IPS DF 19.7 (cell line): ENCODE results near the gene ARGFX.
A peak's percentile ranks its signal among the peaks of the same experiment; 100 is the strongest.
"Not testable (repeated sequence)": the region's sequence is repeated elsewhere in the genome, so short reads cannot be mapped to it uniquely, and the experiment has no call there.

Experiments used
- DNase-seq: peaks from one replicate; pipeline ENCODE4 v3.0.0-alpha.2; 2013; ENCODE audit warnings: low read depth, low spot score

Gene ARGFX

DNA sequence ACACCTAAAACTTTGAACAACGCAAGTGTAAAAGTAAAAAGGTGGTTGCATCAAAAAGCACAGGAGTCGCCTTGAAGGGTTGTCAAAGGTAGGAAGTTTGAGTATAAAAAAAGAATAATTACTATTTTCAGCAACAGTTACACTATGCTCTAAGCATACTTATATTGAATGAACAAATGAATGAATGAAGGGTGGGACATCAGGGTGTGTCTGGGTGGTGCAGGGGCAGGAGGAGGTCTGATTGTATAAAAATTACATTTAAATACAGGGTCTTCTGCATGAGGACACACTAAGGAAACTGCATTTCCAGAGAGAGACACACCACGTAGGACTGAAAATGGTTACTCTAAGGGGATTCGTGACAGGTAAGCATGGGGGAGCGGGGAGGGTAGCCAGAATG lies at the start of gene ARGFX:
ARGFX (plus strand) TSS at position 301 of the 400 bp plus-strand sequence. CDS start 2,765 bp downstream, outside the sequence.
- DNase-seq, result no peak

DNA sequence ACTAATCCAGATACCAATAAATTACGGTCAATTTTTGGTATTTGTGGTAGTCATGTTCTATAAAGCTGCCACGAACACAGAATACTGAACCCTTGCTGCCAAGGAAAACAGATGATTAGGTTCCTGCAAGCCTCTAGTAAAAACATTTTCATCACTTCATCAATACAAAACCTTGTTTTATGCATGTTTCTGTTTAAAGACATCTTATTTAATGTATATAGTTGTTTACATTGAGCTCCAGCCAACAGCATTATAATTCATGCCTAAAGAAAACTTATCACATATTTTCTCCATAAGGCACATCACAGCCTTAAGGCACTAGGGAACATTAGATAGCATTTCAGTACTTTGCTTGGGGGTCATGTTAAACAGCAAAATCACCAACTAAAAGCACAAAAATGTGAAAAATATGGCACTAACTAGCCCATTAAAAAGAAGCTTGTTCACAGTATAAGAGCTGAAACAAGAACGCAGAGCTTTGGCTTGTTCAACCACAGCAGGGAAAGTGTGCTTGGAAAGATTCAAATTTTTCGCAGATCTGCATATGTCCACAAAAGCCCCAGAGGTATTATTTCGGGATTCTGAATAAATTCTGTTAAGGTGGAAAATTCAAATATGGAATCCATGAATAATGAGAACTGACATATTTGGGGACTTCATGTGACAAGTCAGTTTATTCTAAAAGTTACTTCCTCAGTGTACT lies 49.6 kb upstream of the ARGFX start:
- DNase-seq, result no peak

- DNase-seq, result no peak
These were observed 47.2 kb upstream of the ARGFX start for GRCh38 chr3:121520510-121520909.

- DNase-seq, result no peak
These were observed 38.4 kb upstream of the ARGFX start for GRCh38 chr3:121529308-121529707.

DNA sequence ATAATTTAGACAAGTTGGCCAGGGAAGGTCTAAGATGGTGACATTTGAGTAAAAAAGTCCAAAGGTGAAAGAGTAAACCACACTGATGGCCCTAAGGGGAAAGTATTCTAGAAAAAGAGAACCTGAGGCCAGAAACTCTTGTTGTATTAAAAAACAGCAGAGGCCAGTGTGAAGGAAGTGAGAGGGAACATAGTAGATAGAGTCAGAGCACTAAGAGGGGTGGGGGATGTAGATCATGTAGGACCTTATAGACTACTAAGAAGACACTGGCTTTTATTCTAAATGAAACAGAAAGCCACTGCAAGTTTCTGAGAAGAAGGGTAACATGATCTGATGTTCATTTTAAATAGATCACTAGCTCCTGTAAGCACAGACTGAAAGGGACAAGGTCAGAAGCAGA lies 36.5 kb upstream of the ARGFX start:
- DNase-seq, result no peak

DNA sequence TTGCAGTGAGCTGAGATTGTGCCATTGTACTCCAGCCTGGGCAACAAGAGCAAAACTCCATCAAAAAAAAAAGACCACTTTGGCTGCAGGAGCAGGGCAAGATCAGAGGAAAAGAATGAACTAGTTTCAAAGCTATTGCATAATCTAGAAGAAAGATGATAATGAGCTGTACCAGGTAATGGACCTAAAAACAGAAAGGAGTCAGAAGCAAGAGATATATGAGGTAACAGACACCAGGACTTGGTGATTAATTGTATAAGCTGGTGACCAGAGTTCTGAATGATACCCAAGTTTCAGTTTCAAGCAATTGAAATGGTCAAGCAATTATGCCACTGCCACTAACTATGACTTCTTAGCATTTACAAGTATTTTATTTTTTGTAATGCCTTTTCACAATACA lies 24.8 kb upstream of the ARGFX start:
- DNase-seq, result no peak

DNA sequence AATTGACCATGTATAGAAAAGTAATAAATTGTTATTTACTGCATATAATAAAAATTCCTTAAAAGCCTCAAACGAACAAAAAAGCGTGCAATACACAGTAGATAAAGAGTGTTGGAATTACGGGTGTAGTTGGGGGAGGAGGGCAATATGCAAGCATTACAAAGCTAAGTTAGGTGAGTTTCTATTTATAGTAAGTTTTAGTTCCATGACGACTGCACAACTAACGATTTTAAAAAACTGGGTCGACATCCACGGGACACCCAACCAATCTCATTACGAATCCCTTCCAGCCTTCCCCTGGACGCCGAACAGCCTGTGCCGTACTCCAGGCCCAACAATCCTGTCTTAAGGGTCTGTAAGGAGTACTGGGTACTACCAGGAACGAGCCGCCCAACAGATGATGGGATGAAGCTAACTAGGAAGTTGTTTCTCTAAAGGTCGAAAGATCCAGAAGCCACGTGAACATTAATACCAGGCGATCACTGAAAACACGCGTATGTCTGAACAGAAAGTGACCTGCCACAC lies 22.6 kb upstream of the ARGFX start:
- DNase-seq, result no peak

- peak; percentile 81 for DNase-seq
These were observed 21.9 kb upstream of the ARGFX start, which contains the start of gene POLQ for GRCh38 chr3:121545574-121546455. Gene POLQ (minus strand): TSS chr3:121545988. CDS start chr3:121545877, 111 bp downstream.

- DNase-seq, result no peak
These were observed 15.4 kb upstream of the ARGFX start for GRCh38 chr3:121552379-121552778.

DNA sequence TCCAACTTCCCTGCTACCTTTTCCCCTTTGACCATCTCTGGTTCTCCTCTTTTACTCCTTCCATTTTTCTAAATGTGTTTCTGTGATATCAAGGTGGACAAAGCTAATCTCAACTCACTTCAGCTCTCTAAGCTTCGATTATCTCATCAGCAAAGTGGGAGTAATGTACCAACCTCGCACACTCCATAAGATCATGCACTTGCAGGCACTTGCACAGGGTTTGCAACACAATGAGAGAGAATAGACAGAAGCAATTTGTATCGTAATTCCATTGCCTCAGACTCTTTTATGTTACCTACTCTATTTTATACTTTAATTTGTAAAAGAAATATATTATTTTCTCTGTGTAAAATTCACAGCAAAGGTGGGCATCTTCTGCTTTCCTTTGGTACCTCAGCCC lies 15.0 kb upstream of the ARGFX start:
- DNase-seq, result no peak

DNA sequence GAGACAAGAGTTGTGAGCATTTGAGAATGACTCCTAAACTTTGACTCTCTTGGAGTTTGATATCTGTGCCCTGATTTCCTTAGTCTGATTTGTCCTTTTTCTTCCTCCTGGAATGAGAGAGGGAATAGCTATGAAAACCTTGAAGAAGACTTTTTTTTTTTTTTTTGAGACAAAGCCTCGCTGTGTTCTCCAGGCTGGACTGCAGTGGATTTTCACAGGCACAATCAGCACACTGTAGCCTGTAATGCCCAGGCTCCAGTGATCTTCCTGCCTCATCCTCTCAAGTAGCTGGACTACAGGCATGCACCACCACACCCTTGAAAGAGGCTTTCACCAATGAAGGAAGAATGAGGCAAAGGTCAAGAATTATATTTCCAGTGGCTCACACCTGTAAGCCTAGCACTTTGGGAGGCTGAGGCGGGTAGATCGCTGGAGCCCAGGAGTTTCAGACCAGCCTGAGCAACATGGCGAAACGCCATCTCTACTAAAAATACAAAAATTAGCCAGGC lies 10.3 kb upstream of the ARGFX start:
- no peak for DNase-seq

GRCh38 chr3:121562148-121562547 lies 5.6 kb upstream of the ARGFX start:
- no peak for DNase-seq

GRCh38 chr3:121566773-121567172 lies 976 bp upstream of the ARGFX start:
- no peak for DNase-seq

- no peak for DNase-seq
These were observed 6.7 kb downstream of the ARGFX start for GRCh38 chr3:121574449-121574848.

DNA sequence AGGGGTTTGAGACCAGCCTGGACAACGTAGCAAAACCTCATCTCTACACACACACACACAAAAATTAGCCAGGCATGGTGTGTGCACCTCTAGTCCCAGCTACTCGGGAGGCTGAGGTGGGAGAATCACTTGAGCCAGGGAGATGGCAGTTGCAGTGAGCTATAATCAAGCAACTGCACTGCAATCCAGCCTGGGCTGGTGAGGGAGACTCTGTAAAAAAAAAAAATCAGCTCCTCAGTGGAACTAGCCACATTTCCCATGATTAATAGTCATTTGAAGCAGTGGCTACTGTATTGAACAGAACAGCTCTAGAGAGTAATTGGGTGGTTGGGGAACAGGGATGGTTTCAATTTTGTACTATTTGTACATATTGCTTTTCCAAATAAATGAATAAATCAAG lies 13.9 kb downstream of the ARGFX start:
- no peak for DNase-seq

DNA sequence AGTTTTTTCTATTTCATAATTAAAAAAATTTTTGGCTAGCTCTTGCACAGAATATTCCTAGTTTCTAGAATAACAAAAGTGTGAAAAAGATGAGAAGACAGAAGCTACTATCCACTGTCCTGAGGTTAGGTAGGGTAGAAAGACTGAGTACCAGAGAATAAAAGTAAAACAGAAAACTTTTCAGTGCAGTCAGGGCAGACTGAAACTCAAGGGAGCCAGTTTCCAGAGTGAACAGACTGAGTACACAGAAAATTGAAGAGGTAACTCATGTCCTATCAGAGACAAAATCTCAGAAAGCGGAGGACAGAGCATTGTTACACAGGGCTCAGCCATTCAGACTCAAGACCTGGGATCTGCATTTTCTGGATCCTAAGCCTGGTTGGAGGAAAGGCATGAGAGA lies 16.7 kb downstream of the ARGFX start:
- no peak for DNase-seq

- peak; percentile 100 for DNase-seq
These were observed 25.3 kb downstream of the ARGFX start, which contains the start of gene FBXO40 for GRCh38 chr3:121592856-121593702. Gene FBXO40 (plus strand): TSS chr3:121593379. CDS start chr3:121620576, 27,197 bp downstream.

- DNase-seq, result not testable (repeated sequence)
These were observed 26.1 kb downstream of the ARGFX start for GRCh38 chr3:121593806-121594205.

DNA sequence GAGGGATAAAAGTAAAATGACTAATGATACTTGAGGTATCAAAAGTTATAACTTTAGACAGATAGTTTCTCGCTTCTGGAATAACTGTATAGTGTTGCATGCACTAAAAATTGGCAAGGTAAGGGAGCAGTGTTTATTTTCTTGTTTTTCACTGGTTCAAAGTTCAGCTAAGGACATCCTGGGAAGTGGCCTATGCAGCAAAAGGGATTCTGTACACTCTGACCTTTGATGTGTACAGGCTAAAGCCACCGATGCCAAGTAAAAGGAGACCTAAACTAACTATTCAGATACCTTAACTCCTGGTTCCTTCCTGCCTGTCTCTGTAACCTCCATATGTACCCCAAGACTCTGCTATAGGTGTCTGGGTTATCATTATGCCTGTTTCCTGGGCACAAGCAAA lies 27.1 kb downstream of the ARGFX start:
- no peak for DNase-seq

DNA sequence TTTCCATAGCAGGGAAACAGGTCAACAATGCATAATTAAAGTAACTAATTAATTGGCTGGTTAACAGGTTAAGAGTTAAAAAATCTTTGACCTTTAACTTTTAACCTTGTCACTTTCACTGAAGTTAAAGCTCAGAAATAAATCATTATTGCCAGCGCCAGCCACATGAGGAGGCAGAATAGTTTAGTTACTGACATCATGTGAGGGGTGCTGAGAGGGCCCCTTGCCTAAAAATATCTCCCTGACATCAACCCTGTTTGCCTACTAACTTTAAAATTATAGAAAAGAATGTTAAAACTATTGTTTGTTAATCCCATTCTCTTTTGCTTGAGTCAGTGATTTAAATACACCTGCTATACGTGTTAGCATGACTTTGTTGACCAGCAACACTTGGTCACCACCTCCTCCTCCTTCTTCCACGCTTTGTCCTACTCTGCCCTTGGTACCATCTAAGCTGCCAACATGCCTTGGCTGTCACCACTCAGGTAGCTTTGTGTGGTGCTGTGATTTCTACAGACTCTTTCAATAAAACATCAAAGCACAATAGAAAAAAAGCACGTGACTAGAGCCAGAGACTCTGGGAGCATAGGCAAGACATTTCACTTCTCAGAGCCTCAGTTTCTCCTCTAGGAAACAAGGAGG lies 28.1 kb downstream of the ARGFX start:
- DNase-seq, result no peak

DNA sequence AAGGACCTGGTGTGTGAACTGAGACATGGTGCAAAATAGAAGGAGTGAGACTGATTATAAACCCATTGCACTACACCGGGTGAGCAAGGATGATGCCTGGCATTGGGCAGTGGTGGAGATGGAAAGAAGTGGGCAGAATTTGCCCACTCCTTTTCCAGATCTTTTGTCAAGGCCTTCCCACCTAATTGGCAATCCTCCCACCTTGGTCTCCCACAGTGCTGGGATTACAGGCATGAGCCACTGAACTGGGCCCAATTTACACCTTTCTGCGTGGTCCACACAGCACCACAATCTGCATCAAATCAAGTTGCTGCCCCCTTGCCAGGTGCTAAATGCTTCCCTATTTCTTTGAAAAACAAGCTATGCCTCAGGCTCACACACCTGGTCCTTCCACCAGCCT lies 30.8 kb downstream of the ARGFX start:
- DNase-seq, result no peak
